Osteocyte (in vitro differentiated cells): ENCODE results near the gene UCMA. TPM values are rescaled to one million over a fixed set of nuclear protein-coding genes. Genes with fewer than 3 reads are reported as not detected.

ENCODE experiments used
- DNase-seq: peaks from one replicate; pipeline ENCODE4 v3.0.0; 2021; ENCODE audit warnings: mixed read lengths; ENCODE audit not compliant: unreplicated experiment; ENCODE audit errors: extremely low spot score
- H3K27ac Mint-ChIP-seq: one replicate; pipeline ENCODE4 v1.8.0; 2021; ENCODE audit warnings: mild to moderate bottlenecking, mixed read lengths; ENCODE audit not compliant: unreplicated experiment
- H3K27me3 Mint-ChIP-seq: one replicate; pipeline ENCODE4 v1.8.0; 2021; ENCODE audit warnings: mixed read lengths; ENCODE audit not compliant: unreplicated experiment
- H3K36me3 Mint-ChIP-seq: one replicate; pipeline ENCODE4 v1.8.0; 2021; ENCODE audit warnings: mixed read lengths; ENCODE audit not compliant: unreplicated experiment
- H3K4me1 Mint-ChIP-seq: one replicate; pipeline ENCODE4 v1.8.0; 2021; ENCODE audit warnings: mixed read lengths; ENCODE audit not compliant: unreplicated experiment
- H3K4me3 Mint-ChIP-seq: one replicate; pipeline ENCODE4 v1.8.0; 2021; ENCODE audit warnings: mild to moderate bottlenecking, moderate library complexity, mixed read lengths; ENCODE audit not compliant: unreplicated experiment
- H3K9me3 Mint-ChIP-seq: one replicate; pipeline ENCODE4 v1.8.0; 2021; ENCODE audit warnings: mixed read lengths; ENCODE audit not compliant: unreplicated experiment
- total RNA-seq: library from RNA; stranded (reverse); gene quantifications from 2 replicates; pipeline ENCODE4 v1.2.1, GENCODE V29; 2021
- TF ChIP-seq, protein P1 (sequence below): fragments of 200-600 bp; sonication (generic); IDR thresholded peaks from 2 replicates; pipeline ENCODE4 v1.5.0; 2021; ENCODE audit warnings: antibody characterized with exemption, mild to moderate bottlenecking, moderate library complexity

UCMA gene
- total RNA-seq, 1 donor from 2014 or later: not detected

DNA sequence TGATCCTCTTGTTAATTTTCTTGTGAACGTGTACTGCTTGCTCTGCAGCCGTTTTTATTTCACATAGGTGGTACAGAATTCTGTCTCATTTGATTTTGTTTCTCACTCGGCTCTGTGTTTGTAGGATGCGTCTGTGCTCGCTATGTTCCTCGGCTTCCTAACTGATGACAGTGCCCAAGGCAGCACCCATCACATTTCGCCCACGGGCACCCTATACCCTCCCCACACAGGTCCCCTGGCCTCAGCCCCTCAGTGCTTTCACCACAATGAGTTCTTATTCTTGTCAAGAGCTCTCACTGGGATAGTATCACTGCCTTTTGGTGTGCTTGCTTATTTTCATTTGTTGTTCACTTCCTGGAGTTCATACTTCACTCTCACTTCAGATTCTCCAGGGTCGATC, 28.1 kb downstream of the UCMA start:
- no peaks in the 10 kb centered on the region for H3K9me3 Mint-ChIP-seq
- TF ChIP-seq, protein P1, sequence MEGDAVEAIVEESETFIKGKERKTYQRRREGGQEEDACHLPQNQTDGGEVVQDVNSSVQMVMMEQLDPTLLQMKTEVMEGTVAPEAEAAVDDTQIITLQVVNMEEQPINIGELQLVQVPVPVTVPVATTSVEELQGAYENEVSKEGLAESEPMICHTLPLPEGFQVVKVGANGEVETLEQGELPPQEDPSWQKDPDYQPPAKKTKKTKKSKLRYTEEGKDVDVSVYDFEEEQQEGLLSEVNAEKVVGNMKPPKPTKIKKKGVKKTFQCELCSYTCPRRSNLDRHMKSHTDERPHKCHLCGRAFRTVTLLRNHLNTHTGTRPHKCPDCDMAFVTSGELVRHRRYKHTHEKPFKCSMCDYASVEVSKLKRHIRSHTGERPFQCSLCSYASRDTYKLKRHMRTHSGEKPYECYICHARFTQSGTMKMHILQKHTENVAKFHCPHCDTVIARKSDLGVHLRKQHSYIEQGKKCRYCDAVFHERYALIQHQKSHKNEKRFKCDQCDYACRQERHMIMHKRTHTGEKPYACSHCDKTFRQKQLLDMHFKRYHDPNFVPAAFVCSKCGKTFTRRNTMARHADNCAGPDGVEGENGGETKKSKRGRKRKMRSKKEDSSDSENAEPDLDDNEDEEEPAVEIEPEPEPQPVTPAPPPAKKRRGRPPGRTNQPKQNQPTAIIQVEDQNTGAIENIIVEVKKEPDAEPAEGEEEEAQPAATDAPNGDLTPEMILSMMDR: no peak
- no peak overlapping the region for H3K27ac Mint-ChIP-seq
- DNase-seq: no peak
- H3K36me3 Mint-ChIP-seq: peaks cover 8% of the 10 kb centered on the region
- H3K4me3 Mint-ChIP-seq: no peak overlapping the region
- no peaks in the 10 kb centered on the region for H3K27me3 Mint-ChIP-seq
- H3K4me1 Mint-ChIP-seq: no peaks in the 10 kb centered on the region

DNA sequence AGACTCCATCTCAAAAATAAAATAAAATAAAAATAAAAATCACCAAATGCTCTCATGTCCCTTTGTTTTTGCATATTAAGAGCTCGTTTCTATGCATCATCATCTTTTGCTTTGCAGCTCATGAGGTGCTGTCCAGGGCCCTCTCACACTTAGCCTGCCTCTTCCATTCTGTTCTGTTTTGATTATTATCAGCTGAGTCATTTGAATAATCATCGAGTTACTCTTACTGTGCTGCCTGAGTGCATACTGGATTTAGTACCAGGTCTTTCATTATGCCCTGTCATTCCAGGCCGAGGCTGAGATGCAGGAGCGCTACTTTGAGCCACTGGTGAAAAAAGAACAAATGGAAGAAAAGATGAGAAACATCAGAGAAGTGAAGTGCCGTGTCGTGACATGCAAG, 33.0 kb downstream of the UCMA start:
- H3K36me3 Mint-ChIP-seq: peaks cover 8% of the 10 kb centered on the region

DNA sequence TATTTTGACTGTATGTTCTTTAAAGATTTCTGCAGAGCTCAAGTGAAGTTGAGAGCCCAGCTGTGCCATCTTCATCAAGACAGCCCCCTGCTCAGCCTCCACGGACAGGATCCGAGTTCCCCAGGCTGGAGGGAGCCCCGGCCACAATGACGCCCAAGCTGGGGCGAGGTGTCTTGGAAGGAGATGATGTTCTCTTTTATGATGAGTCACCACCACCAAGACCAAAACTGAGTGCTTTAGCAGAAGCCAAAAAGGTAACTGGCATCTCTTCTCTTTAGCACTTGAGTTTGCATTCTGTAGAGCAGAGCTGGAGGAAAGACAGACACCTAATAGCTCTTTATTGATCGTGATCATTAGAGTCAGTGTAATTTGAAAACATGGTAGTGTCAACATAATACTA, 39.2 kb downstream of the UCMA start:
- TF ChIP-seq, protein P1: no peak
- H3K27me3 Mint-ChIP-seq: no peaks in the 10 kb centered on the region
- no peak overlapping the region for H3K27ac Mint-ChIP-seq
- no peaks in the 10 kb centered on the region for H3K36me3 Mint-ChIP-seq
- no peak for DNase-seq
- H3K9me3 Mint-ChIP-seq: no peaks in the 10 kb centered on the region
- no peaks in the 10 kb centered on the region for H3K4me1 Mint-ChIP-seq
- no peak overlapping the region for H3K4me3 Mint-ChIP-seq

More for the DNA sequence above, 33.0 kb downstream of the UCMA start:
- Mint-ChIP-seq H3K9me3 (no peaks in the 10 kb centered on the region), H3K27me3 (no peaks in the 10 kb centered on the region), H3K4me1 (no peaks in the 10 kb centered on the region), H3K27ac (no peak overlapping the region), H3K4me3 (no peak overlapping the region)
- TF ChIP-seq, protein P1: no peak
- no peak for DNase-seq

DNA sequence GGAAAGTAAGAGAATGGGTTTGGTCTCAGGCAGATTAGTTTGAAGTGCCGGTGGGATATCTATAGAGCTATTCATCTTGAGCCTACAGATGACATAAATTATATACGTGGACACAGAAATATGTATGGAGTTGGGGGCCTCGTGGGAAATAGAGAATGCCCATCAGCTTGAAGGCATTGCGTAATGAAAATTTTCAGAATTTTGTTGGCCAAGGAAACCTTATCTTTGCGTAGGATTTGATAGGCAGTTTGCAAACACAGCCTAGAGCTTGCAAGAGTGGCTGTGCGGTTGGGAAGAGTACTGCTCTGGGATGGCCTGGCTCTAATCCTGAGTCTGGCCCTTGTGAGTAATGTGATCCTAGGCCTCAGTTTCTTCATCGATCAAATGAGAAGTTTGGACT, 40.5 kb downstream of the UCMA start:
- Mint-ChIP-seq H3K36me3 (no peaks in the 10 kb centered on the region), H3K4me1 (no peaks in the 10 kb centered on the region), H3K27me3 (no peaks in the 10 kb centered on the region), H3K27ac (no peak overlapping the region), H3K4me3 (no peak overlapping the region), H3K9me3 (no peaks in the 10 kb centered on the region)
- TF ChIP-seq, protein P1: no peak
- DNase-seq: no peak

DNA sequence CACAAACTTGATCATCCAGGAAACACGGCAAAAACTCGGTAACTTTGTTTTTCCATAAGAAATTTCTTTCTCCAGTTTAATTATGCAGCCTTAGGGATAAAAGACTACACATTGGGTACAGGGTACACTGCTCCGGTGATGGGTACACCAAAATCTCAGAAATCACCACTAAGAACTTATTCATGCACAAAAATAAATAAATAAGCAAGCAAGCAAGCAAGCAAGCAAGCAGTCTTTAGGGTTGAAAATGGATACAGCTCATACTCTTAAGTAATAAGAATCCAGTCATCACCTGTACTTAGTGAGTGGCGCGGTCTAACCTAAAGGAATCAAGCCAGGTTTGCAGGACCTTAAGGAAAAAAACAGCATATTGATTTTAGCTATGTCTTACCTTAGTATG, 42.8 kb downstream of the UCMA start:
- H3K27ac Mint-ChIP-seq: no peak overlapping the region
- TF ChIP-seq, protein P1: no peak
- no peaks in the 10 kb centered on the region for H3K4me1 Mint-ChIP-seq
- no peak for DNase-seq
- H3K36me3 Mint-ChIP-seq: peaks cover 3% of the 10 kb centered on the region
- H3K27me3 Mint-ChIP-seq: no peaks in the 10 kb centered on the region
- no peak overlapping the region for H3K4me3 Mint-ChIP-seq
- H3K9me3 Mint-ChIP-seq: no peaks in the 10 kb centered on the region
